BE2C (cell line): ENCODE results near the gene NUTM1.
"Not testable (repeated sequence)": the region's sequence is repeated elsewhere in the genome, so short reads cannot be mapped to it uniquely, and the experiment has no call there.

Experiments used
- DNase-seq: peaks from one replicate; pipeline ENCODE4 v3.0.0-alpha.2; 2020
- H3K27me3 ChIP-seq: fragments of 250-450 bp; sonication (Bioruptor Pico); 2 replicates; pipeline ENCODE4 v1.5.1; 2020; ENCODE audit warnings: mild to moderate bottlenecking
- H3K36me3 ChIP-seq: fragments of 250-450 bp; sonication (Bioruptor Pico); 2 replicates; pipeline ENCODE4 v1.5.1; 2020; ENCODE audit warnings: mild to moderate bottlenecking
- H3K4me1 ChIP-seq: fragments of 250-450 bp; sonication (Bioruptor Pico); 2 replicates; pipeline ENCODE4 v1.5.1; 2020
- H3K4me3 ChIP-seq: 2 replicates; pipeline ENCODE4 v1.5.1; 2011; ENCODE audit warnings: low read depth, low read length
- H3K9me3 ChIP-seq: fragments of 250-450 bp; sonication (Bioruptor Pico); 2 replicates; pipeline ENCODE4 v1.5.1; 2020
- TF ChIP-seq, protein P1 (sequence below): IDR thresholded peaks from 2 replicates; pipeline ENCODE4 v1.5.1; 2012; ENCODE audit warnings: mild to moderate bottlenecking, low read depth, low read length

NUTM1 gene

DNA sequence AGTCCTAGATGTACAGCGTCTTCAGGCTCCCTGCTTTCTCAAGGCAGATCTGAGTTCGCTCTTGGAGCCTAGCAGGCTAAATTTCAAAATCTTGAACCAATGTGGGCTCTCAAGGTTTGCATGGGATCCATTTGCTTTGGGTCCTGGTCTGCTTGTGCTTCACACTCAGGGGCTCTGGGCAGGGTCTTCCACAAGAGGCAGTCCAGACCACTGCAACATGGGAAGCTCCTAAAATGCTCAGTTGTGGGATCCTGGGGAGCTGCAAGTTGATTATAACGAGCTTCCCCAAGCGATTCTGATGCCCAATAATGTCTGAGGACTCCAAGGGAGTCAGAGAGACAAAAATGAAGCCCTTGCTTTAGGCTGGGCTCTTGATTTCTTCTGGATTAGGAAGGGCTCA, 6.7 kb downstream of the NUTM1 start:
- no peaks in the 10 kb centered on the region for H3K9me3 ChIP-seq
- no peak for DNase-seq
- H3K4me1 ChIP-seq = no peaks in the 10 kb centered on the region
- TF ChIP-seq, protein P1, sequence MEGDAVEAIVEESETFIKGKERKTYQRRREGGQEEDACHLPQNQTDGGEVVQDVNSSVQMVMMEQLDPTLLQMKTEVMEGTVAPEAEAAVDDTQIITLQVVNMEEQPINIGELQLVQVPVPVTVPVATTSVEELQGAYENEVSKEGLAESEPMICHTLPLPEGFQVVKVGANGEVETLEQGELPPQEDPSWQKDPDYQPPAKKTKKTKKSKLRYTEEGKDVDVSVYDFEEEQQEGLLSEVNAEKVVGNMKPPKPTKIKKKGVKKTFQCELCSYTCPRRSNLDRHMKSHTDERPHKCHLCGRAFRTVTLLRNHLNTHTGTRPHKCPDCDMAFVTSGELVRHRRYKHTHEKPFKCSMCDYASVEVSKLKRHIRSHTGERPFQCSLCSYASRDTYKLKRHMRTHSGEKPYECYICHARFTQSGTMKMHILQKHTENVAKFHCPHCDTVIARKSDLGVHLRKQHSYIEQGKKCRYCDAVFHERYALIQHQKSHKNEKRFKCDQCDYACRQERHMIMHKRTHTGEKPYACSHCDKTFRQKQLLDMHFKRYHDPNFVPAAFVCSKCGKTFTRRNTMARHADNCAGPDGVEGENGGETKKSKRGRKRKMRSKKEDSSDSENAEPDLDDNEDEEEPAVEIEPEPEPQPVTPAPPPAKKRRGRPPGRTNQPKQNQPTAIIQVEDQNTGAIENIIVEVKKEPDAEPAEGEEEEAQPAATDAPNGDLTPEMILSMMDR = no peak
- no peak overlapping the region for H3K4me3 ChIP-seq
- no peaks in the 10 kb centered on the region for H3K36me3 ChIP-seq
- no peaks in the 10 kb centered on the region for H3K27me3 ChIP-seq

DNA sequence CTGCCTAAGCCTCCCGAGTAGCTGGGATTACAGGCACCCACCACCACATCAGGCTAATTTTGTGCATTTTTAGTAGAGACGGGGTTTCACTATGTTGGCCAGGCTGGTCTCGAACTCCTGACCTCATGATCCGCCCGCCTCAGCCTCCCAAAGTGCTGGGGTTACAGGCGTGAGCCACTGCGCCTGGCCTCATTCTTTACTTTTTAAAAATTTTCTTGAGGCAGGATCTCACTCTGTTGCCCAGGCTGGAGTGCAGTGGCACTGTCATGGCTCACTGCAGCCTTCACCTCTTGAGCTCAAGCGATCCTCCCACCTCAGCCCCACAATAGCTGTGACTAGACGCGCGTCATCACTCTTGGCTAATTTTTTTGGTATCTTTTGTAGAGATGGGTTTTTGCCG, 9.9 kb downstream of the NUTM1 start:
- not testable (repeated sequence) for H3K4me1 ChIP-seq, H3K27me3 ChIP-seq, H3K9me3 ChIP-seq, H3K36me3 ChIP-seq, H3K4me3 ChIP-seq, DNase-seq

DNA sequence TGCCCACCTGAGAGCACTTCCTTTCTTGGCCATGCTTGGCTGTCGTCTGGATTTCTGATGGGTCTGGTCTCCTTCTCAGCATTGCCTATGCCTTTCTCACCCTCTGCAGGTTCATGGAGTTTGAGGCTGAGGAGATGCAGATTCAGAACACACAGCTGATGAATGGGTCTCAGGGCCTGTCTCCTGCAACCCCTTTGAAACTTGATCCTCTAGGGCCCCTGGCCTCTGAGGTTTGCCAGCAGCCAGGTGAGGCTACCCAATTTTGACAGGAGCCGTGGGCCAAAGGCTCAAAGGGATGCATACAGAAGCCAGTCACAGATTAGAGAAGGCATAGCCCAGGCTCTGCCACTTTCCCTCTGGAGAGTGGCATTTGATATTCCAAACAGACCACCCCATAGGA, 10.5 kb downstream of the NUTM1 start:
- TF ChIP-seq, protein P1 = no peak
- no peak for DNase-seq
- Histone ChIP-seq H3K9me3 (no peaks in the 10 kb centered on the region), H3K27me3 (no peaks in the 10 kb centered on the region), H3K4me3 (no peak overlapping the region), H3K36me3 (peaks cover 10% of the 10 kb centered on the region; the same call in 1 of the 2 replicates), H3K4me1 (no peaks in the 10 kb centered on the region)

DNA sequence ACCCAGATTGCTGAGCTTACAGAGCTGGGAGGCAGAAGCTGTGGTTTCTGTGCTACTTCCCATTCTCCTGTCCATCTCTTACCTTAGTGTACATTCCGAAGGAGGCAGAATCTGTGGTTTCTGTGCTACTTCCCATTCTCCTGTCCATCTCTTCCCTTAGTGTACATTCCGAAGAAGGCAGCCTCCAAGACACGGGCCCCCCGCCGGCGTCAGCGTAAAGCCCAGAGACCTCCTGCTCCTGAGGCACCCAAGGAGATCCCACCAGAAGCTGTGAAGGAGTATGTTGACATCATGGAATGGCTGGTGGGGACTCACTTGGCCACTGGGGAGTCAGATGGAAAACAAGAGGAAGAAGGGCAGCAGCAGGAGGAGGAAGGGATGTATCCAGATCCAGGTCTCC, 11.2 kb downstream of the NUTM1 start:
- Histone ChIP-seq H3K27me3 (no peaks in the 10 kb centered on the region), H3K36me3 (peaks cover 12% of the 10 kb centered on the region), H3K4me1 (no peaks in the 10 kb centered on the region), H3K4me3 (no peak overlapping the region), H3K9me3 (no peaks in the 10 kb centered on the region)
- TF ChIP-seq, protein P1 = no peak
- DNase-seq = no peak

DNA sequence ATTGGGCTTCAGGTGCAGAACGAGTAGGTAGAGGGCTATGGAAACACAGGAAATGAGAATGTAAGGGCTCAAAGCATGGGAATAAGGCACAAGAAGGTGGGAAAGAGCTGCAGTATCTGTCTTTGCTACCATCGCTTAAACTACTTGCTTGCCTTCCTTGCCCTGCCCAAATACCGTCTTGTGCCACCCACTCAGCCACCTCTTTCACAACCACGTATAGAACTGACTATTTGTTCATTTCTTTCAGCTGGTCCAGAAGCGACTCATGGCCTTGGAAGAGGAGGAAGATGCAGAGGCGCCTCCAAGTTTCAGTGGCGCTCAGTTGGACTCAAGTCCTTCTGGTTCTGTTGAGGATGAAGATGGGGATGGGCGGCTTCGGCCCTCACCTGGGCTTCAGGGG, 12.1 kb downstream of the NUTM1 start:
- no peaks in the 10 kb centered on the region for H3K9me3 ChIP-seq
- no peaks in the 10 kb centered on the region for H3K4me1 ChIP-seq
- H3K36me3 ChIP-seq = peaks cover 16% of the 10 kb centered on the region
- H3K27me3 ChIP-seq = no peaks in the 10 kb centered on the region
- H3K4me3 ChIP-seq = no peak overlapping the region
- DNase-seq = no peak
- TF ChIP-seq, protein P1 = no peak

DNA sequence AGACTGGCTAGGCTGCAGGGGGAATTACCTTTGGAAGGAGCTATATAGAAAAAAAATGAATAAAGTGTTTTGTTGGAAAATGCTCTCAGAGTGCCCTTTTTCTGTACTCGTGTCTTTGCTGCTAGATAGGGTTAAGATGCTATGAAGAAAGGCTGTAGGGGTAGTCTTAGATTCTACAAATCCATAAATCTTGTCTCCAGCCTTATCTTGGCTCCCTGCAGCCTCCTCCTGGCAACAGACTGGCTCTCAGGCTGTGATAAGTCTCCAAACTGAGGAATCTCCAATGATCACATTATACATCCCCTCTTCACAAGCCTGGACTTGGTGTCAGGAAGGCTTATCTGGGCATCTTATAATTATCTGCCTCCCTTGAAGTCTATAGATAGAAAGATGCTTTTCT, 14.5 kb downstream of the NUTM1 start:
- H3K9me3 ChIP-seq = no peaks in the 10 kb centered on the region
- DNase-seq = no peak
- H3K4me3 ChIP-seq = no peak overlapping the region
- TF ChIP-seq, protein P1 = no peak
- H3K36me3 ChIP-seq = peaks cover 16% of the 10 kb centered on the region
- no peaks in the 10 kb centered on the region for H3K4me1 ChIP-seq
- H3K27me3 ChIP-seq = no peaks in the 10 kb centered on the region

DNA sequence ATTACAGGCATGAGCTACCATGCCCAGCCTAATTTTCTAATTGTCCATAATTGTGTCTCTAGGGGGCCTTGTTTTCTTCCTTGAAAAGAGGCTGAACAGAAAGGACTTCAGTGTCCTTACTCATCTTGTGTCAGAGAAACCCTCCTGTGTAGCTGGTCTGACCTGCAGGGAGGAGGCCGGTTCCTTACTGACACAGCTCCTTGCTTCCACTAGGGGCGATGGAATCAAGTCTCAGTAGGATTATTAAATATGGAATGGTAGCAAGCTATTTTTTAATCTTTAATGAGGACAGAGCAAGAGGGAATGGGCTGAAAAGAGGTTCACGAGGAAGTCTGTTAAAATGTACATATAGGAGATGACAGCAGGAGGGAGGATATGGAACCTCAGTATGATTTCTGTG, 15.3 kb downstream of the NUTM1 start:
- Histone ChIP-seq H3K9me3 (no peaks in the 10 kb centered on the region), H3K36me3 (peaks cover 16% of the 10 kb centered on the region), H3K4me1 (no peaks in the 10 kb centered on the region), H3K4me3 (no peak overlapping the region), H3K27me3 (no peaks in the 10 kb centered on the region)
- no peak for DNase-seq
- TF ChIP-seq, protein P1 = peak; percentile 49
